Activated T-helper 17 cell treated with anti-CD3 and anti-CD28 coated beads, Interleukin-2, amount 50 U/mL, for 72 hours (primary cell): ENCODE measurements around the gene RASA4. TPM values are rescaled to one million over a fixed set of nuclear protein-coding genes. Genes with fewer than 3 reads are reported as not detected.
"Not testable (repeated sequence)": the region's sequence is repeated elsewhere in the genome, so short reads cannot be mapped to it uniquely, and the experiment has no call there.

Experiments
- ATAC-seq: fragments of 150-1000 bp; cut with Tn5 transposase; replicated peaks from 2 replicates; pipeline ENCODE4 v1.10.0; 2021; ENCODE audit warnings: mild to moderate bottlenecking, moderate library complexity
- H3K27ac Mint-ChIP-seq: one replicate; pipeline ENCODE4 v1.8.0; 2022; ENCODE audit warnings: mixed read lengths
- H3K27me3 Mint-ChIP-seq: one replicate; pipeline ENCODE4 v1.8.0; 2022; ENCODE audit warnings: mixed read lengths
- H3K36me3 Mint-ChIP-seq: one replicate; pipeline ENCODE4 v1.8.0; 2022; ENCODE audit warnings: low read depth, mild to moderate bottlenecking, mixed read lengths
- H3K4me1 Mint-ChIP-seq: one replicate; pipeline ENCODE4 v1.8.0; 2022; ENCODE audit warnings: mixed read lengths
- H3K4me3 Mint-ChIP-seq: one replicate; pipeline ENCODE4 v1.8.0; 2022; ENCODE audit warnings: mild to moderate bottlenecking, mixed read lengths
- H3K9me3 Mint-ChIP-seq: one replicate; pipeline ENCODE4 v1.8.0; 2022; ENCODE audit warnings: mixed read lengths
- total RNA-seq, 2 donors: library from RNA; stranded (reverse); gene quantifications; one replicate each; pipeline ENCODE4 v1.2.3, GENCODE V29; 2022

The RASA4 gene
- total RNA-seq, result 10 to 100 TPM; 29.6 to 62.9 TPM

DNA sequence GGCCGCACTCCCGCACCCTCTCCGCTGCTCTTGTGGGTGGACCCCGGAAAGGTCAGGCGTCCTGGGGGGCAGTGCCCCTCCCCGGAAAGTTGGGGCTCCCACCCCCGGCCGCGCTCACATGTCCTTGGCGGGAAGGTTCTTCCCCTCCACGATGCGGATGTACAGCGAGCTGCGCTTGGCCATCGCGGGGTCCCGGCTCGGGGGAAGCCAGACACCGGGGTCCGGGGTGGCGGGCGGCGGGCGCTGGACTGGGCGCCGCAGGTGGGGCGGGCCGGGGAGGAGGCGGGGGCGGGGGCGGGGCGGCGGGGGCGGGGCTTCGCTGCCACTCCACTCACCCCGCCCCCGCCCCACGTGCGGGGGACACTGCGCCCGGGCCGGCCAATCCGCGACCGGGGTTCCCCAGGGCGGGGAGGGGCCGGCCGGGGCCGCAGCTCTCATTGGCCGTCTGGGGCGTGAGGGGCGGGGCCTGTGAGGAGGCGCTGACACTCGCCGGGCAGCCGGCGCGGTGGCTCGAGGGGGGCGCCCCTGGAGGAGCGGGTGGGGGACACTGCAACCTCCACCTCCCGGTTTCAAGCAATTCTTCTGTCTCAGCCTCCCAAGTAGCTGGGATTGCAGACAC is at the start of gene RASA4:
RASA4 (minus strand) TSS at position 250 of the 619 bp plus-strand sequence; CDS start at position 183, 67 bp downstream.
- H3K4me1 Mint-ChIP-seq, H3K36me3 Mint-ChIP-seq, H3K27me3 Mint-ChIP-seq, H3K4me3 Mint-ChIP-seq, H3K27ac Mint-ChIP-seq, H3K9me3 Mint-ChIP-seq: not testable (repeated sequence)
- ATAC-seq, result peak; percentile 94

DNA sequence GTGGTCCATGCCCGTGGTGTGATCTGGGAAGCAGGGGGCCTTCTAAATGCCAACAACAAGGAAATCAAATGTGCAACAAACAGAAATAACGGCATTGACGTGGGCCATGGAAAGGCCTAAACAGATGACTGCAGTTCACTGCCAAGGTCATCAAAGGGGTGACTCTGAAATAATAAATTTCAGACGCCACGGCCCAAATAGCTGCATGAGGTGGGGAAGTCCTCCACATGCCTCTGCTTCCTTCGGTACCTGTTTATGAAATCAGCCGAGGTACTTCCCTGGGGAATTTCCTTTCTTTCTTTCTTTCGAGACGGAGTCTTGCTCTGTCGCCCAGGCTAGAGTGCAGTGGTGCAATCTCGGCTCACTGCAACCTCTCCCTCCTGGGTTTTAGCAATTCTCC is 48.2 kb upstream of the RASA4 start:
- H3K27me3 Mint-ChIP-seq, ATAC-seq, H3K36me3 Mint-ChIP-seq, H3K27ac Mint-ChIP-seq, H3K4me1 Mint-ChIP-seq, H3K4me3 Mint-ChIP-seq, H3K9me3 Mint-ChIP-seq: not testable (repeated sequence)

DNA sequence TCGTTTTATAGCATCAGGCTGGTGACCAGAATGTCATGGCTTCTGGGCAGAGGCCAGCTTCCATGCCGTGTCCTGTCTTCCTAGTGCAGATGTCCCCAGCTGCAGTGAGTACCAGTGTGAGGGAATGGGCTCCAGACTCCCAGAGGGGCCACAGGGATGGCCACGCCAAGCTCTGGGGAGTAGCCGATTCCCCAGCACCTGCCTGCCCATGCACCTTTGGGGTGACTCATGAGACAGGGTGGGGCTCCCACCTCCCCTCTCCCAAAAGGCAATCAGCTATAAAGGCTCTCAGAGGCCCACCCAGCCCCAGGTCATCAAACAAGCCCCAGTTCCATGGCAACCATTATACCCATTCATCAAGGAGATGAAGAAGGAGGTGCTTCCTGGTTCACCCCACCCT is 33.4 kb upstream of the RASA4 start, which contains the start of gene SPDYE2B:
SPDYE2B (plus strand) TSS at position 396 of the 400 bp plus-strand sequence. CDS start 2,030 bp downstream, outside the sequence.
- H3K4me3 Mint-ChIP-seq, H3K4me1 Mint-ChIP-seq, H3K27ac Mint-ChIP-seq, H3K9me3 Mint-ChIP-seq, H3K27me3 Mint-ChIP-seq, H3K36me3 Mint-ChIP-seq, ATAC-seq: not testable (repeated sequence)

DNA sequence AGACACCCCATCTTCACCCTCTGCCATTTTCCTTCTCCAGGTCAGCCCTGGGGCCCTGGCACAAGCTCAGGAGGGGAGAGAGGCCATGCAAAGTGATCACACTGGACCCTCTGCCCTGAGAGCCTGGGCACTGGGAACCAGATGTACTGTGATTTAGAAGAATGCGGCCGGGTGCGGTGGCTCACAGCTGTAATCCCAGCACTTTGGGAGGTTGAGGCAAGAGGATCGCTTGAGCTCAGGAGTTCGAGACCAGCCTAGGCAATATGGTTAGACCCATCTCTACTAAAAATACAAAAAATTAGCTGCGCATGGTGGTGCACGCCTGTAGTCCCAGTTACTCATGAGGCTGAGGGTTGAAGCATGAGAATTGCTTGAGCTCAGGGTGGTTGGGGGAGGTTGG is 31.3 kb upstream of the RASA4 start:
- not testable (repeated sequence) for H3K36me3 Mint-ChIP-seq, ATAC-seq, H3K4me1 Mint-ChIP-seq, H3K27me3 Mint-ChIP-seq, H3K27ac Mint-ChIP-seq, H3K9me3 Mint-ChIP-seq, H3K4me3 Mint-ChIP-seq

DNA sequence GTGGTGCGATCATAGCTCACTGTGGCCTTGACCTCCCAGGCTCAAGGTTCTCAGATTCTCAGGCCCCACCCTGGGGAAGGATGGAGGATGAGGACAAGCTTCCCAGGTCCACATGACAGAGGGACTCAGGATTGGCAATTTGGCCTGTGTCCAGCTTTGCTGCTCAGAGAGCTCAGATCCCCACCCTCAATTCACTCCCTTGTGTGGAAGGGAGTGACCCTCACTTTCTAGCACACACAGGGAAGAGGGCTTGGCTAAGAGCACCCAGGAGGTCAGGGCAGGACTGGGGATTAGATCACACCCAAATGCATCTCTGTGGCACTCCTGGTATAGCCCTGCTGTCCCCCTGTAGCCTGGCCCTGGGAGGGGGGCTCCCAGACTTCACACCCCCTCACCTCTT is 26.8 kb upstream of the RASA4 start:
- H3K27ac Mint-ChIP-seq, H3K36me3 Mint-ChIP-seq, H3K4me3 Mint-ChIP-seq, H3K27me3 Mint-ChIP-seq, H3K4me1 Mint-ChIP-seq, H3K9me3 Mint-ChIP-seq, ATAC-seq: not testable (repeated sequence)

DNA sequence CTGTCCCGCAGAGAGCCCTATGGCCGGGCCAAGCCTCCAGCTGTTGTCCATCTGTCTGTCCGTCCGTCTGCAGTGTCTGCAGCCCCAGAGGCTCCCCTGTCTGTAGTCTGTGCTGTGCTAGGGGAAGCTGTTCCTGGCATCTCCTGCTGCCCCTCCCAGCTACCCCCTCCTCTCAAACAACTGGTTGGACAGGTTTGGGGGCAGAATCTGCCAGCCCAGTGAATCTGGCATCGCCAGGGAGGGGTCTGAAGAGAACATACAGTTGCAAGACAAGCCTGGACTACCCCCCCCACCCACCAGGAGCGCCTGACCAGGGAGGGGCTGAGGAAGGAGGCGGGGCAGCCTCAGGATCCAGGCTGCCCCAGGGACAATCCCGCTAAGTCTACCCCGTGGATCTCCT is 26.1 kb upstream of the RASA4 start, which contains the start of gene UPK3BL1:
UPK3BL1 (minus strand) TSS at position 101 of the 400 bp plus-strand sequence; CDS start at position 51, 50 bp downstream.
- not testable (repeated sequence) for H3K36me3 Mint-ChIP-seq, H3K27me3 Mint-ChIP-seq, ATAC-seq, H3K4me3 Mint-ChIP-seq, H3K27ac Mint-ChIP-seq, H3K9me3 Mint-ChIP-seq, H3K4me1 Mint-ChIP-seq

DNA sequence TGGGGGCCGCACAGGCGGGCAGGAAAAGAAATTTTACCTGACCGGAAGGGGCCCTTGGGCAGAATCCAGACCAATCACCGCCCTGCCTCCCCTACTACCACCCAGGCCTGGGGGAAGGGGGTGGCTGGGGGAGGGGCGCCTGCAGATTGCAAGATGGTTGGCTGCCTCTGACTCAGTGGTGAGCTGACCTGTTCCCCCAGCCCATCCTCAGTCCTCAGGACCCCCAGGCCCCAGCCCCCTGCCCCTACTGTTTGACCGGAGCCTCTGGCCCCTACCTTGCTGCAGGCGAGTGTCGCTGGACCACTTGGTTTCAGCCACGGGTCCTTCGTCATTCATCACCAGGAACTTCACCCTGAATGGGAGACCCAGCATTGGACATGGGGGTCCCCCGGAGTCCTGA is 22.3 kb upstream of the RASA4 start:
- not testable (repeated sequence) for H3K4me3 Mint-ChIP-seq, H3K9me3 Mint-ChIP-seq, H3K27ac Mint-ChIP-seq, H3K4me1 Mint-ChIP-seq, H3K36me3 Mint-ChIP-seq, H3K27me3 Mint-ChIP-seq
- ATAC-seq, result peak; percentile 11

DNA sequence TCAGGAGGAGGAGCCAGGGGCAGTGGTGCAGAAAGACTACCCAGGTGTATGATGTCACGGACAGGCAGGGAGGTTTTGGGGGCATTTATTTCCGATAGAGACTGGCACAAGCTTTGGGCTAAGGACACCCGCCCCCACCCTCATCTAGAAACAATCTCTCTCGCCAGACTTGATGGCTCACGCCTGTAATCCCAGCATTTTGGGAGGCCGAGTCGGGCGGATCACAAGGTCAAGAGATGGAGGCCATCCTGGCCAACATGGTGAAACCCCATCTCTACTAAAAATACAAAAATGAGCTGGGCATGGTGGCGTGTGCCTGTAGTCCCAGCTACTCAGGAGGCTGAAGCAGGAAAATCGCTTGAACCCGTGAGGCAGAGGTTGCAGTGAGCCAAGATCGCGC is 20.4 kb upstream of the RASA4 start:
- not testable (repeated sequence) for H3K4me1 Mint-ChIP-seq, H3K36me3 Mint-ChIP-seq

DNA sequence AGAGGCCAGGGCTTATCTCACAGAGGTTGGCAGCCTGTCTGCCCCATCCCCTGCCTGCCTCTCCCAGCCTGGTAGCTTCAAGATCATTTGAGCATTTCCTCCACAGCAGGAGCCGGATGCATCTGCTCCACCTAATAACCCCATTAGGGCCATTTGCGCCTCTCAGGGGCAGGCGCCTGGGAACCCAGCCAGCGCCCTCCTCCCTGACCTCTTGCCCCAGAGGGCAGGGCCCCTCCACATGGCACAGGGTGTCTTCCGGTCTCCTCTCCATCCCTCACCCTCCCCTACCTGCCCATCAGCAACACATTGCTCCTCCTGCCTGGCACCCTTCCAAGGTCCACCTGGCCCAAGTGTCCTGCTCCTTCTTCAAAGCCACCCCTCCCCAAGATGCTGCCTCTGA is 18.8 kb upstream of the RASA4 start:
- H3K27me3 Mint-ChIP-seq, H3K27ac Mint-ChIP-seq, H3K9me3 Mint-ChIP-seq, H3K36me3 Mint-ChIP-seq, H3K4me3 Mint-ChIP-seq, H3K4me1 Mint-ChIP-seq, ATAC-seq: not testable (repeated sequence)

More for the DNA sequence above, 20.4 kb upstream of the RASA4 start:
- H3K9me3 Mint-ChIP-seq, H3K27me3 Mint-ChIP-seq, H3K27ac Mint-ChIP-seq, H3K4me3 Mint-ChIP-seq, ATAC-seq: not testable (repeated sequence)

DNA sequence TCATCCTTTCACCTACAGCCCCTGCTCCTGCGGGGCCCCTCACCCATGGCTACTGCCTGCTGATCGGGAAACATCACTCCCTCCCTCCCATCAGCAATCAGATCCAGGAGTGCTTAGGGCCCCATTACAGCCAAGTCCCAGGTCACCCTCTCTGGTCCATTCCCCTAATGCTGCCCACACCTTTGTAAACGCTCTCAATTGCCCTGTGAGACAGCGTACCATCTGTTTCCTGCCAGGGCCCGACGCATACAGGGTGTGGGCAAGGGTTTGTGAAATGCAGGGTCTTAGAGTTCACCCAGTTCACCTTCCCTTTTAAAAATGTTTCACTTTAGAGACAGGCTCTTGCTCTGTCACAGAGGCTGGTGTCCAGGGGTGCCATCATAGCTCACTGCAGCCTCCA is 17.7 kb upstream of the RASA4 start:
- not testable (repeated sequence) for H3K4me1 Mint-ChIP-seq, H3K36me3 Mint-ChIP-seq, H3K4me3 Mint-ChIP-seq, ATAC-seq, H3K9me3 Mint-ChIP-seq, H3K27me3 Mint-ChIP-seq, H3K27ac Mint-ChIP-seq

DNA sequence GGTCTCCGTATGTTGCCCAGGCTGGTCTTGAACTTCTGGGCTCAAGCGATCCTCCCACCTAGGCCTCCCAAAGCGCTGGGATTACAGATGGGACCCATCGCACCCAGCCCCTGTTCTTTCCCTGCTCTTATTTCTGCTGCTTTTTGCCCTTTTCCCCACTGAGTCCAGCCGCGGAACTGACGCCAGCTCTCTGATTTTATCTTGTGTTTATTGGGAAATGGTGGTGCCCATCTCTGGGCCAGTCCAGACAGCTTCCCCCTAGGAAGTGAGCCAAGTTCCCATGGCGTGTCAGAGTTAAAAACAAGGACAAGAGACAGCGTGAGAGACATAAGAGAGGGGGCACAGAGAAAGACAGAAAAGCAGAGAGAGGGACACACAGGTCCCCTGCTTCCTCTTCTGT is 14.1 kb upstream of the RASA4 start:
- not testable (repeated sequence) for H3K4me1 Mint-ChIP-seq, H3K36me3 Mint-ChIP-seq, H3K27me3 Mint-ChIP-seq, H3K9me3 Mint-ChIP-seq, ATAC-seq, H3K27ac Mint-ChIP-seq, H3K4me3 Mint-ChIP-seq

DNA sequence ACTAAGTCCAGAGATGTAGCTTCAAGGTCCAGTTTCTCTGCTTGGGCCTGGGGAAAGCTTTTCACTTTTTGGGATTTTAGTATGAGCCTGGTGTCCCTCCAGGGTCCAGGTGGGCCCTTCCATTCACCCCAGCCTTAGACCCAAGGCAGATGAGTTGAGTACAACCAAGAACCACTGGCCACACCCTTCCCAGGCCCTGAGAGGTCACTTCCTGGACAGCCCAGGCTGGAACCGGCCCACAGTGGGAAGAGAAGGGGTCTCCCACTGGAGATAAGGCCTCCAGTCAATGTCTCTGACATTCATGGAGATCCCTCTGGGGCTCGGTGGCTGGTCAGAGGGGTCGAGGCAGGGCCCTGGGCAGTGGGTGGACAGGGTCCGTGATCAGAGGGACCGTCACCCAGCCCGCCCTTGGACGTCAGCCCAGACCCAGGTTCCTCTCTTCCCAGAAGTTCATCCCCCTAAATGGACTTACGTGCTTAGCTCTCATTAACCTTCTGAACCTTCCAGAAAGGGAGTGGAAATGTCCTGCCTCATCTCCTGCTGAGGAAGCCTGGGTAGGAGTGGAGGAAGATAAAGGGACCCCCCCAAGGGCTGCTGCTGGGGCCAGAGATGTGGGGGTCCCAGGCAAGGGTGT is 10.8 kb upstream of the RASA4 start:
- not testable (repeated sequence) for H3K27me3 Mint-ChIP-seq, H3K4me1 Mint-ChIP-seq, H3K27ac Mint-ChIP-seq, H3K4me3 Mint-ChIP-seq, H3K9me3 Mint-ChIP-seq, ATAC-seq, H3K36me3 Mint-ChIP-seq

DNA sequence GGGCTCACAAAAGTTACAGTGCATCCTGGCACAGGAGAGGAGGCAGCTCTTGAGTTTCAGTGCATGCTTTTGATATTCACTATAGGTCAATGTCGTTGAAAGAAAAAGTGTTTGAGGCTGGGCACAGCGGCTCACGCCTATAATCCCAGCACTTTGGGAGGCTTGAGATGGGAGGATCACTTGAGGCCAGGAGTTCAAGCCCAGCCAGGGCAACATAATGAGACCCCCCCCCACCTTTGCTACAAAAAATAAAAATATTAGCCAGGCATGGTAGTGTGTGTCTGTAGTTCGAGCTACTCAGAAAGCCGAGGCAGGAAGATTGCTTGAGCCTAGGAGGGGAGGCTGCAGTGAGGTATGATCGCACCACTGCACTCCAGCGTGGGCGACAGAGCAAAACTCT is 1.6 kb upstream of the RASA4 start:
- H3K27me3 Mint-ChIP-seq, H3K36me3 Mint-ChIP-seq, ATAC-seq, H3K27ac Mint-ChIP-seq, H3K4me1 Mint-ChIP-seq, H3K9me3 Mint-ChIP-seq, H3K4me3 Mint-ChIP-seq: not testable (repeated sequence)

DNA sequence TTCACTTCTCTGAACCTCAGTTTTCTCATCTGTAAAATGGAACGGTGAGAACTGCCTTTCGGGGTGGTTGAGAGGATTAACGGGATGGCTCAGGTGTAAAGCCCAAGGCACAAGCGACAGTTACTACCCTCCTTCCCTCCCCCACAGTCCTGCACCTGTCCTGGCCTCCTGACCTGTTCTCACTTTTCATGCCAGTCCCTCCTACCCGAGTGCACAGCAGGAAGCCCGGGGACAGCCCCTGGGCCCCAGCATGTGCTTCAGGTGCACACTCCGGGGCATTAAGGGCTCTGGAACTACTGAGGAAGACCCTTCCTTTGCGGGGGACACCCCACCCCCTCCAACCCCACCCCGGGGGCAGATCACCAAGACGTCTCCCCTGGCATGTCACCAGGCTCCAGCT is 626 bp downstream of the RASA4 start:
- H3K27ac Mint-ChIP-seq, H3K4me3 Mint-ChIP-seq, H3K27me3 Mint-ChIP-seq, H3K36me3 Mint-ChIP-seq, H3K9me3 Mint-ChIP-seq, H3K4me1 Mint-ChIP-seq: not testable (repeated sequence)
- ATAC-seq, result peak; percentile 18

DNA sequence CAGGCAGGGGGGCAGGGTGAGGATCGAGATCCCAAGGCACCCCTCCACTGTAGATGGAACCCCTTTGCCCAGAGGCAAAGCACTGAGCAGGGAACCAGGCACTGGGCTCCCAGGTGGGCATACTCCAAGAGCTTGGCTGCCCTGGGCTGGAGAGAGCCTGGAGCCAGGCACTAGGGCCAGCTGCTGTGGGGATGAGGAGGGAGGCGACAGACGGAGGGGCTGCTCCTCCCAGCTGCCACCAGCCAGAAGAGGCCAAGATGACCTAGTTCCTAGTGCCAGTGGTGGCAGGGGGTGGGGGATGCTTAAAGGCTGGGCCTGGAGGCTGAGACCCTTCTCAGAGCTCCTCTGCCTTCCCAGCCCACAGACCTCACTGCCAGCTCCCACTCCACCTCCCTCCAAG is 1.7 kb downstream of the RASA4 start:
- H3K4me3 Mint-ChIP-seq, H3K9me3 Mint-ChIP-seq, H3K27ac Mint-ChIP-seq, ATAC-seq, H3K27me3 Mint-ChIP-seq, H3K4me1 Mint-ChIP-seq, H3K36me3 Mint-ChIP-seq: not testable (repeated sequence)

DNA sequence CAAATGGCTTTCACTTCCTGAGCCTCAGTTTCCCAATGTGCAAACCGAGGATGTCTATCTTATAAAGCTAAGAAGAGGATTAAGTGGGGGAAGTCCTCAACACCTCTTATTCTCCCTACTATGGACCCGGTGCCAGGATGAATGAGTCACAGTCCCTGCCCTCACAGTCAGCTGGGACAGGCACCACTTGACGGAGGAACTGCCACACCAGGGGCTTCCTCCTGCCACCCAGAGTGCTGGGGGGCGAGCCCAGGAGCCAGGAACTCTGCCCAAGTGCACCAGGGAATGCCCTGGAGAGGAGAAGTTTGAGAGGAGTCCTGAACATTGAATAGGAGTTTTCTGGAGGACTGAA is 2.2 kb downstream of the RASA4 start:
- not testable (repeated sequence) for H3K27me3 Mint-ChIP-seq, H3K4me1 Mint-ChIP-seq, H3K36me3 Mint-ChIP-seq, H3K27ac Mint-ChIP-seq, H3K9me3 Mint-ChIP-seq, H3K4me3 Mint-ChIP-seq
- peak; percentile 17 for ATAC-seq
